Upper lobe of right lung (tissue), 1 donor: ENCODE data around the gene ATOX1. TPM values are rescaled to one million over a fixed set of nuclear protein-coding genes. Genes with fewer than 3 reads are reported as not detected.
"Not testable (repeated sequence)": the region's sequence is repeated elsewhere in the genome, so short reads cannot be mapped to it uniquely, and the experiment has no call there.

Experiments used
- ATAC-seq: fragments of 200-7000 bp; cut with Tn5 transposase; one replicate; pipeline ENCODE4 v1.9.1; 2020; ENCODE audit warnings: mild to moderate bottlenecking, moderate library complexity
- DNase-seq: peaks from one replicate; pipeline ENCODE4 v3.0.0-alpha.2; 2020
- H3K27ac ChIP-seq: fragments of 200-600 bp; one replicate; pipeline ENCODE4 v1.8.0; 2022
- H3K27me3 ChIP-seq: fragments of 200-600 bp; one replicate; pipeline ENCODE4 v1.8.0; 2022; ENCODE audit warnings: mild to moderate bottlenecking
- H3K36me3 ChIP-seq: fragments of 200-600 bp; one replicate; pipeline ENCODE4 v1.8.0; 2022
- H3K4me1 ChIP-seq: fragments of 200-600 bp; one replicate; pipeline ENCODE4 v1.8.0; 2022
- H3K4me3 ChIP-seq: fragments of 200-600 bp; one replicate; pipeline ENCODE4 v1.8.0; 2022; ENCODE audit warnings: mild to moderate bottlenecking
- H3K9me3 ChIP-seq: fragments of 200-600 bp; one replicate; pipeline ENCODE4 v1.8.0; 2022
- CTCF ChIP-seq: fragments of 200-600 bp; IDR thresholded peaks from one replicate; pipeline ENCODE4 v1.8.0; 2022; ENCODE audit warnings: antibody characterized with exemption
- intact Hi-C: fragments of 100-400 bp; cut with DNase I; formaldehyde crosslinking; loops from one replicate; pipeline ENCODE4 v1.11.0; 2022
- total RNA-seq: library from RNA; stranded (reverse); fragmentation: NEBNext Ultra II Directional; extraction: Animal tissue kit (Norgen Biotek cat#: 25700); gene quantifications from one replicate; pipeline ENCODE4 v1.2.1, GENCODE V29; 2021
- donor health status: DM: no; HTN: yes; CAD: no; lungs with severe emphysema.

Gene ATOX1
- total RNA-seq, 1 donor from 2014 or later = 62.4 TPM

GRCh38 chr5:151795426-151795825, 37.0 kb upstream of the ATOX1 start:
- intact Hi-C loops = no loop called here
- DNase-seq (no peak), ATAC-seq (no peak)
- no peak for TF ChIP-seq CTCF
- no peaks in the 10 kb centered on the region for H3K4me1 ChIP-seq
- no peak overlapping the region for H3K27ac ChIP-seq
- no peak overlapping the region for H3K4me3 ChIP-seq
- H3K9me3 ChIP-seq = no peaks in the 10 kb centered on the region
- H3K36me3 ChIP-seq = peaks cover 100% of the 10 kb centered on the region
- H3K27me3 ChIP-seq = no peaks in the 10 kb centered on the region

- Histone ChIP-seq H3K36me3 (peaks cover 99% of the 10 kb centered on the region), H3K27ac (no peak overlapping the region), H3K4me3 (no peak overlapping the region), H3K9me3 (no peaks in the 10 kb centered on the region), H3K27me3 (no peaks in the 10 kb centered on the region), H3K4me1 (no peaks in the 10 kb centered on the region)
- TF ChIP-seq CTCF = no peak
- intact Hi-C loops = no loop called here
- no peak for ATAC-seq
- DNase-seq = no peak
Measured at GRCh38 chr5:151793358-151793757, 34.9 kb upstream of the ATOX1 start.

- Histone ChIP-seq H3K27ac (no peak overlapping the region), H3K4me3 (no peak overlapping the region), H3K36me3 (peaks cover 62% of the 10 kb centered on the region), H3K4me1 (peaks cover 15% of the 10 kb centered on the region), H3K9me3 (no peaks in the 10 kb centered on the region), H3K27me3 (no peaks in the 10 kb centered on the region)
- no peak for DNase-seq
- ATAC-seq = no peak
- TF ChIP-seq CTCF = no peak
- intact Hi-C loops = no loop called here
Measured at GRCh38 chr5:151787817-151788216, 29.4 kb upstream of the ATOX1 start.

DNA sequence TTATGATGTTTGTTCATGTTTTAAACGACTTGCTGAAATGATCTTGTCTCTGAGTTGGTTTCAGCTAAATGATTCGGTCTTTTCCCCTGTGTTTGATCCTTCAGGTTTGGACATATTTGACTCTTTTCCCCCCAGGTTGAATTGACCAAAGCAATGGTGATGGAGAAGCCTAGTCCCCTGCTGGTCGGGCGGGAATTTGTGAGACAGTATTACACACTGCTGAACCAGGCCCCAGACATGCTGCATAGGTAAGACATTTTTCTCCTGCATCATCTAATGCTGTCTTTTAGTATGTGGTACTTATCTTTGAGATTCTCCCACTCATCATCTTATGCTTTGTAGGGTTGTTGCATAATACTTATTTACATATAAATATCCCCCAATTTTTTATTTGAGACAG, 28.0 kb upstream of the ATOX1 start:
- Histone ChIP-seq H3K36me3 (peaks cover 49% of the 10 kb centered on the region), H3K27ac (no peak overlapping the region), H3K4me3 (no peak overlapping the region), H3K27me3 (no peaks in the 10 kb centered on the region), H3K9me3 (no peaks in the 10 kb centered on the region), H3K4me1 (peaks cover 21% of the 10 kb centered on the region)
- TF ChIP-seq CTCF = no peak
- intact Hi-C loops = no loop called here
- DNase-seq (no peak), ATAC-seq (no peak)

GRCh38 chr5:151784141-151784540, 25.7 kb upstream of the ATOX1 start:
- ATAC-seq = no peak
- DNase-seq = no peak
- H3K27me3 ChIP-seq = no peaks in the 10 kb centered on the region
- peaks cover 36% of the 10 kb centered on the region for H3K4me1 ChIP-seq
- no peaks in the 10 kb centered on the region for H3K9me3 ChIP-seq
- no peak overlapping the region for H3K4me3 ChIP-seq
- intact Hi-C loops = no loop called here
- H3K27ac ChIP-seq = no peak overlapping the region
- peaks cover 26% of the 10 kb centered on the region for H3K36me3 ChIP-seq
- TF ChIP-seq CTCF = no peak

DNA sequence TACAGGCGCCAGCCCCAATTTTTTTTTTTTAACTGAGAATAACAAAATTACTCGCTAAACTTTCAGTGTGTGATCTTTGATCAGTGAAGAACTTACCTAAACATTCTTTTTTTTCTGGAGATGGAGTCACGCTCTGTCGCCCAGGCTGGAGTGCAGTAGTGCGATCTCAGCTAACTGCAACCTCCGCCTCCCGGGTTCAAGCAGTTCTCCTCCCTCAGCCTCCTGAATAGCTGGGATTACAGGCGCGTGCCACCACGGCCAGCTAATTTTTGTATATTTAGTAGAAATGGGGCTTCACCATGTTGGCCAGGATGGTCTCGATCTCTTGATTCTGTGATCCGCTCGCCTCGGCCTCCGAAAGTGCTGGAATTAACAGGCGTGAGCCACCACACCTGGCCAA, 25.2 kb upstream of the ATOX1 start:
- H3K27ac ChIP-seq, H3K4me3 ChIP-seq, H3K9me3 ChIP-seq, DNase-seq, H3K27me3 ChIP-seq, ATAC-seq, intact Hi-C loops: not testable (repeated sequence)
- peaks cover 26% of the 10 kb centered on the region for H3K36me3 ChIP-seq
- H3K4me1 ChIP-seq = peaks cover 40% of the 10 kb centered on the region
